Colonic mucosa (tissue), 4 donors: ENCODE measurements around the gene NR2F2. TPM values are rescaled to one million over a fixed set of nuclear protein-coding genes. Genes with fewer than 3 reads are reported as not detected.
A peak's percentile ranks its signal among the peaks of the same experiment; 100 is the strongest.

Source experiments
- DNase-seq: peaks from one replicate; pipeline ENCODE4 v3.0.0-alpha.2; 2020
- H3K27ac ChIP-seq: fragments of 200-600 bp; one replicate; pipeline ENCODE4 v1.8.0; 2021
- H3K27me3 ChIP-seq: fragments of 200-600 bp; one replicate; pipeline ENCODE4 v1.8.0; 2021
- H3K36me3 ChIP-seq: fragments of 200-600 bp; one replicate; pipeline ENCODE4 v1.8.0; 2021
- H3K4me1 ChIP-seq: fragments of 200-600 bp; one replicate; pipeline ENCODE4 v1.8.0; 2021; ENCODE audit warnings: mild to moderate bottlenecking
- H3K4me3 ChIP-seq: fragments of 200-600 bp; one replicate; pipeline ENCODE4 v1.8.0; 2021
- H3K9ac ChIP-seq, 2 donors: one replicate each; pipeline ENCODE4 v1.7.0; 2013; ENCODE audit warnings: control low read depth in 2 of 2, low read depth in 2 of 2, low read length in 2 of 2
- H3K9me3 ChIP-seq: fragments of 200-600 bp; one replicate; pipeline ENCODE4 v1.8.0; 2021
- CTCF ChIP-seq: fragments of 200-600 bp; IDR thresholded peaks from one replicate; pipeline ENCODE4 v1.8.0; 2022; ENCODE audit warnings: antibody characterized with exemption, mild to moderate bottlenecking
- intact Hi-C: fragments of 100-400 bp; cut with DNase I; formaldehyde crosslinking; loops from one replicate; pipeline ENCODE4 v1.14.1; 2022
- total RNA-seq, 2 donors: library from RNA; stranded (reverse); fragmentation: NEBNext Ultra II Directional in 1 of 2; extraction: Animal tissue kit (Norgen Biotek cat#: 25700) in 1 of 2; gene quantifications; one replicate each; pipeline ENCODE4 v1.2.1, GENCODE V29; 2021
- donor health status: healthy.
- donor health status: DM: no; HTN: no; CAD: no.
- donor health status: DM: no; HTN: no; CAD: no.

The NR2F2 gene
- total RNA-seq, 2 donors from 2014 or later = 25.7 to 35.0 TPM

GRCh38 chr15:96345560-96346399 is 15.3 kb downstream of the NR2F2 start:
- Histone ChIP-seq H3K4me3 (peak overlapping the region; percentile 30), H3K27me3 (no peaks in the 10 kb centered on the region), H3K36me3 (no peaks in the 10 kb centered on the region), H3K27ac (peak overlapping the region; percentile 84), H3K9ac (peak overlapping the region in 1 of 2 donors; percentile 46), H3K9me3 (no peaks in the 10 kb centered on the region), H3K4me1 (peaks cover 11% of the 10 kb centered on the region)
- DNase-seq = peak; percentile 62
- TF ChIP-seq CTCF = peak; percentile 31
- intact Hi-C loops = loop anchor here (5.0 kb wide), 1 partner anchor 1088 kb away; no protein-coding TSS in a partner anchor

- Histone ChIP-seq H3K36me3 (no peaks in the 10 kb centered on the region), H3K4me1 (peaks cover 11% of the 10 kb centered on the region), H3K9me3 (no peaks in the 10 kb centered on the region), H3K9ac (peak overlapping the region in 1 of 2 donors; percentile 46), H3K27ac (peak overlapping the region; percentile 84), H3K4me3 (no peak overlapping the region), H3K27me3 (no peaks in the 10 kb centered on the region)
- intact Hi-C loops = loop anchor here (5.0 kb wide), 1 partner anchor 1089 kb away; no protein-coding TSS in a partner anchor
- TF ChIP-seq CTCF = no peak
- DNase-seq = no peak
Measured at GRCh38 chr15:96346409-96346970, 16.0 kb downstream of the NR2F2 start.

- H3K4me1 ChIP-seq = peaks cover 3% of the 10 kb centered on the region
- intact Hi-C loops = loop anchor here (5.0 kb wide), 1 partner anchor 1090 kb away; no protein-coding TSS in a partner anchor
- no peaks in the 10 kb centered on the region for H3K27me3 ChIP-seq
- H3K36me3 ChIP-seq = no peaks in the 10 kb centered on the region
- peak overlapping the region; percentile 74 for H3K27ac ChIP-seq
- H3K9ac ChIP-seq = peak overlapping the region; percentile 36 to 55
- DNase-seq = peak; percentile 22
- H3K9me3 ChIP-seq = no peaks in the 10 kb centered on the region
- no peak overlapping the region for H3K4me3 ChIP-seq
- TF ChIP-seq CTCF = no peak
Measured at GRCh38 chr15:96347181-96348111, 16.9 kb downstream of the NR2F2 start.

- intact Hi-C loops = loop anchor here (5.0 kb wide), 1 partner anchor 1091 kb away; no protein-coding TSS in a partner anchor
- no peak overlapping the region for H3K4me3 ChIP-seq
- TF ChIP-seq CTCF = no peak
- H3K27me3 ChIP-seq = no peaks in the 10 kb centered on the region
- H3K4me1 ChIP-seq = no peaks in the 10 kb centered on the region
- DNase-seq = peak; percentile 14
- H3K9me3 ChIP-seq = no peaks in the 10 kb centered on the region
- H3K27ac ChIP-seq = peak overlapping the region; percentile 74
- H3K36me3 ChIP-seq = no peaks in the 10 kb centered on the region
- no peak overlapping the region for H3K9ac ChIP-seq
Measured at GRCh38 chr15:96348112-96349027, 17.9 kb downstream of the NR2F2 start.
